Measurements from ENCODE around the gene KPNB1.

DNA sequence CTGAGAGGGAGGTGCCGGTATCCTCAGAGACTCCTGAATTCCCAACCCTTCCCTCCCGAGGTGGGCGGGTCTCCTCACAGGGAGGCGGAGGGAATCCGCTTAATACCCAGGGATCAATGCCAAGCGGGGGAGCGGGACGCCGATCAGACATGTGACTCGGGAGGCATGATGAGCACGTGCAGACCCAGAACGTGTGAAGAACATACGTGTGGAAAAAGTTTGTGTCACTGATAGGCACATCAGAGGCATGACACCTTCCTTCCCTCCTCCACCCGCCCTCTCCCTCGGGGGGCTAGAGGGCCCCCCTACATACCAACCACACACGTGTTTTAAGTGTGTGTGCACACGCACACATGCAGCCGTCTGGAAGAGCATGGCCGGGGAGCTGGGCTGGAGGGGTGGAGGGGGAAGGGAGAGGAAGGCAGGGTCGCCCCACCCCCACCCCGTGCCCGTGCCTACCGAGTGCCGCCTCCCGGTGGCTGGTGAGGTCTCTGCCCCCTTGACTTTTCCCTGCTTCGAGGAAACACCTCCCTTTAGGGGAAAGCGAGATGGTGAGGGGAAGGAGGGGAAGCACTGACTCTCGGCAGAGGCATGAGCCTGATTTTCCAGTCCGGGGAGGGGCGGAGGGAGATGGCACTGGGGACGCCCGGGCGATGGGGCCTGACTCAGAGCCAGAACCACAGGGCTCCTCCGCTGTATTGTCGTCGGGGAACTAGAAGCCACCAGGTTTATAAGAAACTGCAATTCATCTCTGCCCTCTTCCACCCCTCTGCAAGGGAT lies 71.2 kb downstream of the KPNB1 start:
- TF ChIP-seq, protein P1, sequence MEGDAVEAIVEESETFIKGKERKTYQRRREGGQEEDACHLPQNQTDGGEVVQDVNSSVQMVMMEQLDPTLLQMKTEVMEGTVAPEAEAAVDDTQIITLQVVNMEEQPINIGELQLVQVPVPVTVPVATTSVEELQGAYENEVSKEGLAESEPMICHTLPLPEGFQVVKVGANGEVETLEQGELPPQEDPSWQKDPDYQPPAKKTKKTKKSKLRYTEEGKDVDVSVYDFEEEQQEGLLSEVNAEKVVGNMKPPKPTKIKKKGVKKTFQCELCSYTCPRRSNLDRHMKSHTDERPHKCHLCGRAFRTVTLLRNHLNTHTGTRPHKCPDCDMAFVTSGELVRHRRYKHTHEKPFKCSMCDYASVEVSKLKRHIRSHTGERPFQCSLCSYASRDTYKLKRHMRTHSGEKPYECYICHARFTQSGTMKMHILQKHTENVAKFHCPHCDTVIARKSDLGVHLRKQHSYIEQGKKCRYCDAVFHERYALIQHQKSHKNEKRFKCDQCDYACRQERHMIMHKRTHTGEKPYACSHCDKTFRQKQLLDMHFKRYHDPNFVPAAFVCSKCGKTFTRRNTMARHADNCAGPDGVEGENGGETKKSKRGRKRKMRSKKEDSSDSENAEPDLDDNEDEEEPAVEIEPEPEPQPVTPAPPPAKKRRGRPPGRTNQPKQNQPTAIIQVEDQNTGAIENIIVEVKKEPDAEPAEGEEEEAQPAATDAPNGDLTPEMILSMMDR (IDR thresholded peaks at IDR 0.05; ENCODE audit: poor library complexity, severe bottlenecking) = no peak
- TF ChIP-seq TAF1 (IDR thresholded peaks at IDR 0.05; ENCODE audit: low read depth) (no peak), POLR2AphosphoS5 (IDR thresholded peaks at IDR 0.05) (no peak), EZH2 (IDR thresholded peaks at IDR 0.05; ENCODE audit: borderline replicate concordance, insufficient read depth, low read length, poor library complexity, severe bottlenecking) (no peak), MXI1 (conservative IDR thresholded peaks at IDR 0.05; ENCODE audit: poor library complexity, severe bottlenecking) (no peak)
- TF ChIP-seq, protein P2, sequence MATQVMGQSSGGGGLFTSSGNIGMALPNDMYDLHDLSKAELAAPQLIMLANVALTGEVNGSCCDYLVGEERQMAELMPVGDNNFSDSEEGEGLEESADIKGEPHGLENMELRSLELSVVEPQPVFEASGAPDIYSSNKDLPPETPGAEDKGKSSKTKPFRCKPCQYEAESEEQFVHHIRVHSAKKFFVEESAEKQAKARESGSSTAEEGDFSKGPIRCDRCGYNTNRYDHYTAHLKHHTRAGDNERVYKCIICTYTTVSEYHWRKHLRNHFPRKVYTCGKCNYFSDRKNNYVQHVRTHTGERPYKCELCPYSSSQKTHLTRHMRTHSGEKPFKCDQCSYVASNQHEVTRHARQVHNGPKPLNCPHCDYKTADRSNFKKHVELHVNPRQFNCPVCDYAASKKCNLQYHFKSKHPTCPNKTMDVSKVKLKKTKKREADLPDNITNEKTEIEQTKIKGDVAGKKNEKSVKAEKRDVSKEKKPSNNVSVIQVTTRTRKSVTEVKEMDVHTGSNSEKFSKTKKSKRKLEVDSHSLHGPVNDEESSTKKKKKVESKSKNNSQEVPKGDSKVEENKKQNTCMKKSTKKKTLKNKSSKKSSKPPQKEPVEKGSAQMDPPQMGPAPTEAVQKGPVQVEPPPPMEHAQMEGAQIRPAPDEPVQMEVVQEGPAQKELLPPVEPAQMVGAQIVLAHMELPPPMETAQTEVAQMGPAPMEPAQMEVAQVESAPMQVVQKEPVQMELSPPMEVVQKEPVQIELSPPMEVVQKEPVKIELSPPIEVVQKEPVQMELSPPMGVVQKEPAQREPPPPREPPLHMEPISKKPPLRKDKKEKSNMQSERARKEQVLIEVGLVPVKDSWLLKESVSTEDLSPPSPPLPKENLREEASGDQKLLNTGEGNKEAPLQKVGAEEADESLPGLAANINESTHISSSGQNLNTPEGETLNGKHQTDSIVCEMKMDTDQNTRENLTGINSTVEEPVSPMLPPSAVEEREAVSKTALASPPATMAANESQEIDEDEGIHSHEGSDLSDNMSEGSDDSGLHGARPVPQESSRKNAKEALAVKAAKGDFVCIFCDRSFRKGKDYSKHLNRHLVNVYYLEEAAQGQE (IDR thresholded peaks at IDR 0.05; ENCODE audit: borderline replicate concordance) = no peak
